T1000 (cell line): ENCODE data around the gene MRNIP.

ENCODE experiments used
- DNase-seq: peaks from one replicate; lab custom pipeline; 2025; ENCODE audit warnings: mixed read lengths; lab: John Stamatoyannopoulos, UW

The MRNIP gene

GRCh38 chr5:179887802-179888201 is 29.2 kb upstream of the MRNIP start:
- DNase-seq: no peak

- DNase-seq: no peak
Measured at GRCh38 chr5:179887095-179887494, 28.5 kb upstream of the MRNIP start.

GRCh38 chr5:179886190-179886911 is 27.7 kb upstream of the MRNIP start:
- no peak for DNase-seq

GRCh38 chr5:179885491-179886090 is 27.0 kb upstream of the MRNIP start:
- DNase-seq: no peak

- DNase-seq: no peak
Measured at GRCh38 chr5:179883163-179883562, 24.5 kb upstream of the MRNIP start.

- no peak for DNase-seq
Measured at GRCh38 chr5:179882338-179882737, 23.7 kb upstream of the MRNIP start.

GRCh38 chr5:179880848-179881590 is 22.4 kb upstream of the MRNIP start:
- no peak for DNase-seq

- no peak for DNase-seq
Measured at GRCh38 chr5:179880066-179880650, 21.5 kb upstream of the MRNIP start.

GRCh38 chr5:179879690-179880010 is 21.0 kb upstream of the MRNIP start:
- no peak for DNase-seq

- no peak for DNase-seq
Measured at GRCh38 chr5:179879003-179879689, 20.5 kb upstream of the MRNIP start.

- no peak for DNase-seq
Measured at GRCh38 chr5:179878222-179879002, 19.8 kb upstream of the MRNIP start.

- no peak for DNase-seq
Measured at GRCh38 chr5:179876610-179876952, 18.0 kb upstream of the MRNIP start.

GRCh38 chr5:179875741-179876609 is 17.4 kb upstream of the MRNIP start:
- DNase-seq: no peak

GRCh38 chr5:179874536-179875292 is 16.1 kb upstream of the MRNIP start:
- no peak for DNase-seq

- no peak for DNase-seq
Measured at GRCh38 chr5:179874136-179874535, 15.5 kb upstream of the MRNIP start.

GRCh38 chr5:179873588-179874110 is 15.0 kb upstream of the MRNIP start:
- no peak for DNase-seq

- no peak for DNase-seq
Measured at GRCh38 chr5:179872828-179873575, 14.4 kb upstream of the MRNIP start.

GRCh38 chr5:179872055-179872827 is 13.6 kb upstream of the MRNIP start:
- no peak for DNase-seq
